Stimulated activated memory B cell treated with anti-CD40 and anti-IgM and Interleukin-4, amounts not matched to agents 10 μg/mL and 1 μg/mL and 100 μg/mL, for 72 hours (primary cell): ENCODE results near the gene NNMT.
"Not testable (repeated sequence)": the region's sequence is repeated elsewhere in the genome, so short reads cannot be mapped to it uniquely, and the experiment has no call there.

Experiments
- ATAC-seq: fragments of 150-1000 bp; cut with Tn5 transposase; 2 replicates; pipeline ENCODE4 v1.10.0; 2021
- H3K27ac Mint-ChIP-seq: one replicate; pipeline ENCODE4 v1.8.0; 2022; ENCODE audit warnings: mild to moderate bottlenecking, mixed read lengths
- H3K27me3 Mint-ChIP-seq: one replicate; pipeline ENCODE4 v1.8.0; 2022; ENCODE audit warnings: mixed read lengths
- H3K36me3 Mint-ChIP-seq: one replicate; pipeline ENCODE4 v1.8.0; 2022; ENCODE audit warnings: mixed read lengths
- H3K4me1 Mint-ChIP-seq: one replicate; pipeline ENCODE4 v1.8.0; 2022; ENCODE audit warnings: mixed read lengths
- H3K4me3 Mint-ChIP-seq: one replicate; pipeline ENCODE4 v1.8.0; 2022; ENCODE audit warnings: mild to moderate bottlenecking, moderate library complexity, mixed read lengths
- H3K9me3 Mint-ChIP-seq: one replicate; pipeline ENCODE4 v1.8.0; 2022; ENCODE audit warnings: mixed read lengths

Gene NNMT

GRCh38 chr11:114326776-114327175, 30.6 kb downstream of the NNMT start:
- H3K4me1 Mint-ChIP-seq: no peaks in the 10 kb centered on the region
- H3K36me3 Mint-ChIP-seq: peaks cover 6% of the 10 kb centered on the region
- no peak for ATAC-seq
- H3K9me3 Mint-ChIP-seq: peaks cover 10% of the 10 kb centered on the region
- no peak overlapping the region for H3K27ac Mint-ChIP-seq
- no peak overlapping the region for H3K4me3 Mint-ChIP-seq
- H3K27me3 Mint-ChIP-seq: peaks cover 36% of the 10 kb centered on the region

- H3K36me3 Mint-ChIP-seq: peaks cover 6% of the 10 kb centered on the region
- H3K9me3 Mint-ChIP-seq: peaks cover 13% of the 10 kb centered on the region
- no peak overlapping the region for H3K27ac Mint-ChIP-seq
- H3K4me1 Mint-ChIP-seq: no peaks in the 10 kb centered on the region
- no peak for ATAC-seq
- peaks cover 67% of the 10 kb centered on the region for H3K27me3 Mint-ChIP-seq
- H3K4me3 Mint-ChIP-seq: no peak overlapping the region
Measured at GRCh38 chr11:114330373-114330772, 34.2 kb downstream of the NNMT start.

GRCh38 chr11:114340311-114341131, 44.3 kb downstream of the NNMT start:
- no peaks in the 10 kb centered on the region for H3K9me3 Mint-ChIP-seq
- peak; percentile 39 for ATAC-seq
- H3K36me3 Mint-ChIP-seq: no peaks in the 10 kb centered on the region
- peaks cover 11% of the 10 kb centered on the region for H3K4me1 Mint-ChIP-seq
- peak overlapping the region; percentile 6 for H3K4me3 Mint-ChIP-seq
- no peak overlapping the region for H3K27ac Mint-ChIP-seq
- H3K27me3 Mint-ChIP-seq: peaks cover 21% of the 10 kb centered on the region

GRCh38 chr11:114341667-114342066, 45.5 kb downstream of the NNMT start:
- ATAC-seq, H3K27me3 Mint-ChIP-seq, H3K36me3 Mint-ChIP-seq, H3K9me3 Mint-ChIP-seq, H3K4me3 Mint-ChIP-seq, H3K27ac Mint-ChIP-seq: not testable (repeated sequence)
- peaks cover 11% of the 10 kb centered on the region for H3K4me1 Mint-ChIP-seq

GRCh38 chr11:114342476-114342875, 46.3 kb downstream of the NNMT start:
- no peak for ATAC-seq
- peaks cover 11% of the 10 kb centered on the region for H3K4me1 Mint-ChIP-seq
- H3K27me3 Mint-ChIP-seq: peaks cover 2% of the 10 kb centered on the region
- no peaks in the 10 kb centered on the region for H3K9me3 Mint-ChIP-seq
- H3K27ac Mint-ChIP-seq: no peak overlapping the region
- H3K4me3 Mint-ChIP-seq: no peak overlapping the region
- no peaks in the 10 kb centered on the region for H3K36me3 Mint-ChIP-seq

GRCh38 chr11:114343020-114343419, 46.8 kb downstream of the NNMT start:
- H3K4me1 Mint-ChIP-seq: peaks cover 11% of the 10 kb centered on the region

GRCh38 chr11:114343493-114343892, 47.3 kb downstream of the NNMT start:
- Mint-ChIP-seq H3K4me1 (peaks cover 11% of the 10 kb centered on the region), H3K9me3 (no peaks in the 10 kb centered on the region), H3K4me3 (no peak overlapping the region), H3K27ac (no peak overlapping the region), H3K36me3 (no peaks in the 10 kb centered on the region), H3K27me3 (no peaks in the 10 kb centered on the region)
- no peak for ATAC-seq

More at GRCh38 chr11:114343020-114343419, 46.8 kb downstream of the NNMT start:
- no peaks in the 10 kb centered on the region for H3K36me3 Mint-ChIP-seq
- H3K27me3 Mint-ChIP-seq: no peaks in the 10 kb centered on the region
- H3K9me3 Mint-ChIP-seq: no peaks in the 10 kb centered on the region
- no peak overlapping the region for H3K4me3 Mint-ChIP-seq
- ATAC-seq: no peak
- H3K27ac Mint-ChIP-seq: no peak overlapping the region

- no peaks in the 10 kb centered on the region for H3K27me3 Mint-ChIP-seq
- H3K9me3 Mint-ChIP-seq: no peaks in the 10 kb centered on the region
- peaks cover 11% of the 10 kb centered on the region for H3K4me1 Mint-ChIP-seq
- no peak overlapping the region for H3K4me3 Mint-ChIP-seq
- H3K36me3 Mint-ChIP-seq: no peaks in the 10 kb centered on the region
- no peak for ATAC-seq
- H3K27ac Mint-ChIP-seq: no peak overlapping the region
Measured at GRCh38 chr11:114344494-114344893, 48.3 kb downstream of the NNMT start.

GRCh38 chr11:114345575-114346222, 49.5 kb downstream of the NNMT start:
- H3K36me3 Mint-ChIP-seq: no peaks in the 10 kb centered on the region
- H3K27ac Mint-ChIP-seq: no peak overlapping the region
- no peaks in the 10 kb centered on the region for H3K9me3 Mint-ChIP-seq
- no peak overlapping the region for H3K4me3 Mint-ChIP-seq
- peaks cover 5% of the 10 kb centered on the region for H3K4me1 Mint-ChIP-seq
- ATAC-seq: no peak
- no peaks in the 10 kb centered on the region for H3K27me3 Mint-ChIP-seq

- no peak for ATAC-seq
- no peaks in the 10 kb centered on the region for H3K4me1 Mint-ChIP-seq
Measured at GRCh38 chr11:114346709-114347141, 50.5 kb downstream of the NNMT start.

GRCh38 chr11:114348200-114349191, 52.3 kb downstream of the NNMT start:
- no peaks in the 10 kb centered on the region for H3K4me1 Mint-ChIP-seq
- no peak for ATAC-seq
- no peaks in the 10 kb centered on the region for H3K9me3 Mint-ChIP-seq
- H3K27me3 Mint-ChIP-seq: no peaks in the 10 kb centered on the region
- H3K4me3 Mint-ChIP-seq: no peak overlapping the region
- H3K36me3 Mint-ChIP-seq: no peaks in the 10 kb centered on the region
- no peak overlapping the region for H3K27ac Mint-ChIP-seq

More at GRCh38 chr11:114346709-114347141, 50.5 kb downstream of the NNMT start:
- H3K36me3 Mint-ChIP-seq: no peaks in the 10 kb centered on the region
- H3K27me3 Mint-ChIP-seq: no peaks in the 10 kb centered on the region
- H3K4me3 Mint-ChIP-seq: no peak overlapping the region
- H3K27ac Mint-ChIP-seq: no peak overlapping the region
- no peaks in the 10 kb centered on the region for H3K9me3 Mint-ChIP-seq

GRCh38 chr11:114350022-114350421, 53.8 kb downstream of the NNMT start:
- Mint-ChIP-seq H3K27me3 (no peaks in the 10 kb centered on the region), H3K27ac (no peak overlapping the region), H3K9me3 (no peaks in the 10 kb centered on the region), H3K4me1 (no peaks in the 10 kb centered on the region), H3K36me3 (no peaks in the 10 kb centered on the region), H3K4me3 (no peak overlapping the region)
- no peak for ATAC-seq

- Mint-ChIP-seq H3K27me3 (peaks cover 2% of the 10 kb centered on the region), H3K4me1 (no peaks in the 10 kb centered on the region), H3K4me3 (no peak overlapping the region), H3K36me3 (no peaks in the 10 kb centered on the region), H3K27ac (no peak overlapping the region), H3K9me3 (no peaks in the 10 kb centered on the region)
- ATAC-seq: no peak
Measured at GRCh38 chr11:114353443-114353842, 57.2 kb downstream of the NNMT start.

- Mint-ChIP-seq H3K9me3 (no peaks in the 10 kb centered on the region), H3K4me3 (no peak overlapping the region), H3K27me3 (peaks cover 7% of the 10 kb centered on the region), H3K27ac (no peak overlapping the region), H3K4me1 (no peaks in the 10 kb centered on the region), H3K36me3 (no peaks in the 10 kb centered on the region)
- ATAC-seq: no peak
Measured at GRCh38 chr11:114354076-114354475, 57.9 kb downstream of the NNMT start.

GRCh38 chr11:114358716-114359115, 62.5 kb downstream of the NNMT start:
- ATAC-seq: no peak
- H3K4me3 Mint-ChIP-seq: no peak overlapping the region
- H3K4me1 Mint-ChIP-seq: no peaks in the 10 kb centered on the region
- H3K36me3 Mint-ChIP-seq: no peaks in the 10 kb centered on the region
- no peaks in the 10 kb centered on the region for H3K9me3 Mint-ChIP-seq
- peaks cover 16% of the 10 kb centered on the region for H3K27me3 Mint-ChIP-seq
- no peak overlapping the region for H3K27ac Mint-ChIP-seq
